Activated T-helper 1 cell treated with anti-CD3 and anti-CD28 coated beads, Interleukin-12 subunit alpha, Interleukin-12 subunit beta, Interleukin-2, Interleukin-4 antibody, amounts not matched to agents 30 ng/mL and 10 ng/mL and 1 ng/mL, durations not matched to agents 14 hours and 24 hours and 36 hours (primary cell): ENCODE data around the gene LRMDA. TPM values are rescaled to one million over a fixed set of nuclear protein-coding genes. Genes with fewer than 3 reads are reported as not detected.
A peak's percentile ranks its signal among the peaks of the same experiment; 100 is the strongest.
"Not testable (repeated sequence)": the region's sequence is repeated elsewhere in the genome, so short reads cannot be mapped to it uniquely, and the experiment has no call there.

ENCODE experiments used
- DNase-seq: peaks from one replicate; pipeline ENCODE4 v3.0.0; 2021; ENCODE audit warnings: low spot score
- H3K27ac Mint-ChIP-seq: one replicate; pipeline ENCODE4 v1.8.0; 2021; ENCODE audit warnings: mild to moderate bottlenecking, mixed read lengths
- H3K27me3 Mint-ChIP-seq: one replicate; pipeline ENCODE4 v1.8.0; 2022; ENCODE audit warnings: mild to moderate bottlenecking, moderate library complexity, mixed read lengths; ENCODE audit not compliant: insufficient read depth
- H3K36me3 Mint-ChIP-seq: one replicate; pipeline ENCODE4 v1.8.0; 2021; ENCODE audit warnings: low read depth, mixed read lengths
- H3K4me1 Mint-ChIP-seq: one replicate; pipeline ENCODE4 v1.8.0; 2021; ENCODE audit warnings: low read depth, mixed read lengths
- H3K4me3 Mint-ChIP-seq: one replicate; pipeline ENCODE4 v1.8.0; 2021; ENCODE audit warnings: mild to moderate bottlenecking, moderate library complexity, mixed read lengths
- H3K9me3 Mint-ChIP-seq: one replicate; pipeline ENCODE4 v1.8.0; 2021; ENCODE audit warnings: mixed read lengths
- intact Hi-C: fragments of 100-400 bp; cut with micrococcal nuclease; formaldehyde crosslinking; loops from one replicate; pipeline ENCODE4 v1.15.1; 2024
- total RNA-seq: library from RNA; stranded (reverse); gene quantifications from 2 replicates; pipeline ENCODE4 v1.2.3, GENCODE V29; 2022

LRMDA gene
- total RNA-seq, 1 donor from 2014 or later: not detected

GRCh38 chr10:75754096-75754831 is 322.8 kb downstream of the LRMDA start:
- Mint-ChIP-seq H3K27ac (no peak overlapping the region), H3K36me3 (no peaks in the 10 kb centered on the region), H3K27me3 (no peaks in the 10 kb centered on the region), H3K4me3 (no peak overlapping the region), H3K9me3 (no peaks in the 10 kb centered on the region), H3K4me1 (no peaks in the 10 kb centered on the region)
- intact Hi-C loops: no loop called here
- DNase-seq: no peak

DNA sequence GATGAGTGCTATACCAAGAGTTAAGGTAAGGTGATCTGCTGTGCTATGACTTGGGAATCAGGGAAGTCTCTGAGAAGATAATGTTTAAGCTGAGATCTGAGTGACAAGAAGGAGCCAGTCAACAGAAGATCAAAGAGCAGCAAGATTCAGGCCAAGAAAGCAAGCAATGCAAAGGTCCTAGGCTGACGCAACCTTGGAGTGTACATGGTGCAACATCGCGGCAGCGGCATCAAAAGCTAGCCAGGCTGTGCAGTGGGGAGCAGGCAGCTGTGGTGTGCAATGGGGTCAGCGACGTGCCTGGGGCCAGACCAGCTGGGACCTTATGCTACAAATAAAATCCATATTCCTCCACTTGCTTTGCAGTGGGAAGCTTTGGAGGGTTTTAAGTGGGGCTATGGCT is 324.1 kb downstream of the LRMDA start:
- H3K4me3 Mint-ChIP-seq: no peak overlapping the region
- H3K27me3 Mint-ChIP-seq: peaks cover 1% of the 10 kb centered on the region
- no peak overlapping the region for H3K27ac Mint-ChIP-seq
- no peaks in the 10 kb centered on the region for H3K4me1 Mint-ChIP-seq
- H3K9me3 Mint-ChIP-seq: no peaks in the 10 kb centered on the region
- no peak for DNase-seq
- no peaks in the 10 kb centered on the region for H3K36me3 Mint-ChIP-seq
- intact Hi-C loops: no loop called here

- Mint-ChIP-seq H3K4me1 (no peaks in the 10 kb centered on the region), H3K9me3 (no peaks in the 10 kb centered on the region), H3K27ac (no peak overlapping the region), H3K36me3 (no peaks in the 10 kb centered on the region), H3K4me3 (no peak overlapping the region), H3K27me3 (peaks cover 1% of the 10 kb centered on the region)
- intact Hi-C loops: no loop called here
- no peak for DNase-seq
Measured at GRCh38 chr10:75761289-75761688, 329.9 kb downstream of the LRMDA start.

GRCh38 chr10:75762431-75762802 is 331.0 kb downstream of the LRMDA start:
- DNase-seq: no peak
- intact Hi-C loops: no loop called here
- H3K36me3 Mint-ChIP-seq: no peaks in the 10 kb centered on the region
- H3K9me3 Mint-ChIP-seq: no peaks in the 10 kb centered on the region
- H3K4me3 Mint-ChIP-seq: no peak overlapping the region
- no peaks in the 10 kb centered on the region for H3K4me1 Mint-ChIP-seq
- H3K27ac Mint-ChIP-seq: no peak overlapping the region
- peaks cover 4% of the 10 kb centered on the region for H3K27me3 Mint-ChIP-seq

- H3K4me1 Mint-ChIP-seq: no peaks in the 10 kb centered on the region
- DNase-seq: no peak
- H3K36me3 Mint-ChIP-seq: no peaks in the 10 kb centered on the region
- H3K27ac Mint-ChIP-seq: no peak overlapping the region
- intact Hi-C loops: no loop called here
- no peaks in the 10 kb centered on the region for H3K9me3 Mint-ChIP-seq
- H3K4me3 Mint-ChIP-seq: no peak overlapping the region
- H3K27me3 Mint-ChIP-seq: peaks cover 4% of the 10 kb centered on the region
Measured at GRCh38 chr10:75763652-75764051, 332.2 kb downstream of the LRMDA start.

GRCh38 chr10:75764974-75765788 is 333.8 kb downstream of the LRMDA start:
- no peaks in the 10 kb centered on the region for H3K4me1 Mint-ChIP-seq
- DNase-seq: no peak
- H3K27ac Mint-ChIP-seq: no peak overlapping the region
- no peak overlapping the region for H3K4me3 Mint-ChIP-seq
- intact Hi-C loops: no loop called here
- H3K36me3 Mint-ChIP-seq: no peaks in the 10 kb centered on the region
- no peaks in the 10 kb centered on the region for H3K9me3 Mint-ChIP-seq
- peaks cover 3% of the 10 kb centered on the region for H3K27me3 Mint-ChIP-seq

- H3K27ac Mint-ChIP-seq: no peak overlapping the region
- intact Hi-C loops: no loop called here
- no peak for DNase-seq
- H3K4me3 Mint-ChIP-seq: no peak overlapping the region
- H3K36me3 Mint-ChIP-seq: no peaks in the 10 kb centered on the region
- peaks cover 3% of the 10 kb centered on the region for H3K27me3 Mint-ChIP-seq
- H3K4me1 Mint-ChIP-seq: no peaks in the 10 kb centered on the region
- H3K9me3 Mint-ChIP-seq: no peaks in the 10 kb centered on the region
Measured at GRCh38 chr10:75765789-75766096, 334.3 kb downstream of the LRMDA start.

DNA sequence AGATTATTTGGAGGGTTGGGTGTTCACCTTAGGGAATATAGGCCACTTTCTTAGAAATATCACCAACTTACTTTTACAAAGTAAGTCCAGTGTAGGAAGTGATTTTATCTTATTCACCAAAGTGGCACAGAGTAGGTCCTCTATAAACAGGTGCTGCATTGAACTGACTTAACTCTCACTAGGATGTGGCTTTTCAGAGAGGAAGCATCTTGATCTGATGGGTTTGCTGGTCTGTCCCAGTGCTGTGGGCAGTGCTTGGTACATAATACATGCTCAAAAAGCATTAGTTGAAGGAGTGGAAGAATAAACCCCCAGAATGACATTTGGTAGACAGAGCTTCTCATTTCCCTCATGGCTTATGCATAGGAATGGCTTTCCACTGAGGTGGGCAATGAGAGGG is 334.7 kb downstream of the LRMDA start:
- DNase-seq: no peak

DNA sequence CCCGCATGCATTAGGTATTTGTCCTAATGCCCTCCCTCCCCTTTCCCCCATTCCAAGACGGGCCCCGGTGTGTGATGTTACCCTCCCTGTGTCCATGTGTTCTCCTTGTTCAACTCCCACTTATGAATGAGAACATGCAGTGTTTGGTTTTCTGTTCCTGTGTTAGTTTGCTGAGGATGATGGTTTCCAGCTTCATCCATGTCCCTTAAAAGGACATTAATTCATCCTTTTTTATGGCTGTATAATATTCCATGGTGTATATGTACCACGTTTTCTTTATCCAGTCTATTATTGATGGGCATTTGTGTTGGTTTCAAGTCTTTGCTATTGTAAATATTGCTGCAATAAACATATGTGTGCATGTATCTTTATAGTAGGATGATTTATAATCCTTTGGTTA is 335.3 kb downstream of the LRMDA start:
- H3K27ac Mint-ChIP-seq, H3K4me1 Mint-ChIP-seq, H3K9me3 Mint-ChIP-seq, DNase-seq, H3K27me3 Mint-ChIP-seq, H3K4me3 Mint-ChIP-seq, intact Hi-C loops, H3K36me3 Mint-ChIP-seq: not testable (repeated sequence)

More for the DNA sequence above, 334.7 kb downstream of the LRMDA start:
- peaks cover 3% of the 10 kb centered on the region for H3K27me3 Mint-ChIP-seq
- H3K36me3 Mint-ChIP-seq: no peaks in the 10 kb centered on the region
- intact Hi-C loops: no loop called here
- H3K27ac Mint-ChIP-seq: no peak overlapping the region
- H3K9me3 Mint-ChIP-seq: no peaks in the 10 kb centered on the region
- no peak overlapping the region for H3K4me3 Mint-ChIP-seq
- peaks cover under 1% of the 10 kb centered on the region for H3K4me1 Mint-ChIP-seq

GRCh38 chr10:75770626-75771081 is 339.2 kb downstream of the LRMDA start:
- Mint-ChIP-seq H3K4me3 (no peak overlapping the region), H3K36me3 (peaks cover 3% of the 10 kb centered on the region), H3K4me1 (peaks cover 25% of the 10 kb centered on the region), H3K27me3 (peaks cover 3% of the 10 kb centered on the region), H3K9me3 (no peaks in the 10 kb centered on the region), H3K27ac (no peak overlapping the region)
- no peak for DNase-seq
- intact Hi-C loops: no loop called here

GRCh38 chr10:75771606-75772005 is 340.2 kb downstream of the LRMDA start:
- intact Hi-C loops: no loop called here
- Mint-ChIP-seq H3K27ac (no peak overlapping the region), H3K27me3 (peaks cover 3% of the 10 kb centered on the region), H3K36me3 (peaks cover 3% of the 10 kb centered on the region), H3K4me3 (no peak overlapping the region), H3K9me3 (no peaks in the 10 kb centered on the region), H3K4me1 (peaks cover 25% of the 10 kb centered on the region)
- no peak for DNase-seq

- no peak for DNase-seq
- H3K27ac Mint-ChIP-seq: no peak overlapping the region
- H3K36me3 Mint-ChIP-seq: peaks cover 3% of the 10 kb centered on the region
- H3K4me1 Mint-ChIP-seq: peaks cover 25% of the 10 kb centered on the region
- intact Hi-C loops: no loop called here
- H3K27me3 Mint-ChIP-seq: no peaks in the 10 kb centered on the region
- H3K9me3 Mint-ChIP-seq: no peaks in the 10 kb centered on the region
- peak overlapping the region; percentile 61 for H3K4me3 Mint-ChIP-seq
Measured at GRCh38 chr10:75772153-75772887, 340.9 kb downstream of the LRMDA start.

DNA sequence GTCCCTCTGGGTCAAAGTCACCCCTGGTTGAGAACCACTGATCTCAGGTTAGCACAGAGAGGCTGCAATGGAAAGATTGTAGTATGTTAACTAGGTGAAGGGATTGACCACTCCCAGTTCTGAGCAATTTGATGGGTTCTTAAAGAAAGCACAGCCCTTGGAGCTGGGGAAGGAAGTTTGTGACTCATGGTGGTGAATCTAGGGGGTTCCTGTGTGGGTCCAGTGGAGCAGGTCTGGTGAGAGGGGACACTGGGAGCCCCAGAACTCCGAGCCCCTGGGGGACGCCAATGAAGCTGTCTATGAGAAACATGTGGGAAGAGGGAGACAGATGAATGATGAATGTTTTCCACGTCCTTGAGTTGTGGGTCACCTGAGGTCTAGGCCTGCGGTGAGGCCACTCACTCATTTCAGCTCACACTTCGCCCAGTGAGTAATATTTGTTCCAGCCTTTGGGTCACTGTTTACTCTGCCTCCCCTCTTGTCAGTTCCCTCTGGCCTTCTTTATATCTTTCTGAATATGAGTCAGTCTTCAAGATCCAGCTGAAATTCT is 341.9 kb downstream of the LRMDA start:
- Mint-ChIP-seq H3K9me3 (no peaks in the 10 kb centered on the region), H3K27ac (no peak overlapping the region), H3K36me3 (peaks cover 3% of the 10 kb centered on the region), H3K4me1 (peaks cover 25% of the 10 kb centered on the region), H3K4me3 (peak overlapping the region; percentile 15), H3K27me3 (no peaks in the 10 kb centered on the region)
- intact Hi-C loops: no loop called here
- no peak for DNase-seq
